Gastrocnemius medialis (tissue), 4 donors: ENCODE measurements around the gene GP9.

Experiments
- CTCF ChIP-seq, 5 experiments: fragments of 450-650 bp in 3 of 5; fragments of 200-600 bp in 2 of 5; sonication (generic) in 2 of 5; IDR thresholded peaks in 4 of 5; conservative IDR thresholded peaks in 1 of 5; 1 replicate in 4 of 5; 2 replicates in 1 of 5; pipeline ENCODE4 v1.5.1; 2016 to 2019; ENCODE audit warnings: antibody characterized with exemption in 5 of 5, mild to moderate bottlenecking in 3 of 5, moderate library complexity in 3 of 5
- POLR2A ChIP-seq, 2 donors: fragments of 450-650 bp; IDR thresholded peaks; one replicate each; pipeline ENCODE4 v1.6.1; 2017; ENCODE audit warnings: antibody characterized with exemption in 2 of 2, mild to moderate bottlenecking in 2 of 2, moderate library complexity in 2 of 2

- no peak for TF ChIP-seq CTCF (IDR thresholded peaks at IDR 0.05 in 4 of 5, conservative IDR thresholded peaks at IDR 0.05 in 1 of 5)
- TF ChIP-seq POLR2A (IDR thresholded peaks at IDR 0.05) = no peak
These were observed 7.9 kb upstream of the GP9 start for GRCh38 chr3:129052675-129053074.
